Measurements from ENCODE around the gene LUM.
A peak's percentile ranks its signal among the peaks of the same experiment; 100 is the strongest.
"Not testable (repeated sequence)": the region's sequence is repeated elsewhere in the genome, so short reads cannot be mapped to it uniquely, and the experiment has no call there.

Gene LUM

DNA sequence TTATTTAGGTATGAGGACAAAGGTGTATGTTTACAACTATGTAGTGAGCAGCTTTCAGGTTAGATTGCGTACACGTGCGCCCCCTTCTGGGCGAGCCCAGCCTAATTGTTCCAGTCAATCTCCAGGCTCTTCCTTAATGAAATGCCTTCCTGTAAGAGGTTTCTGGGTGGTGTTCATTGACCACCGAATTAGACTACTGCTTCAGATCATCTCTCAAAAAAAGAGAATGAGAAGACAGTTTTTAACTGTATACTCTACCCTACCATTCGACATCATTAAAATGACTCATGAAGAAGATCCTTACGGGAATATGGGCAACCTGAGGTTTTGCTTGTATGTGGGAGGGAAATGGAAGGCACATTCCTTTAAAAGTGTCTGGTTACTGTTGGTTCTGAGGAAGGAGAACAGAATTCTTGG, 2.1 kb downstream of the LUM start:
- DNase-seq, result peak; percentile 22

DNA sequence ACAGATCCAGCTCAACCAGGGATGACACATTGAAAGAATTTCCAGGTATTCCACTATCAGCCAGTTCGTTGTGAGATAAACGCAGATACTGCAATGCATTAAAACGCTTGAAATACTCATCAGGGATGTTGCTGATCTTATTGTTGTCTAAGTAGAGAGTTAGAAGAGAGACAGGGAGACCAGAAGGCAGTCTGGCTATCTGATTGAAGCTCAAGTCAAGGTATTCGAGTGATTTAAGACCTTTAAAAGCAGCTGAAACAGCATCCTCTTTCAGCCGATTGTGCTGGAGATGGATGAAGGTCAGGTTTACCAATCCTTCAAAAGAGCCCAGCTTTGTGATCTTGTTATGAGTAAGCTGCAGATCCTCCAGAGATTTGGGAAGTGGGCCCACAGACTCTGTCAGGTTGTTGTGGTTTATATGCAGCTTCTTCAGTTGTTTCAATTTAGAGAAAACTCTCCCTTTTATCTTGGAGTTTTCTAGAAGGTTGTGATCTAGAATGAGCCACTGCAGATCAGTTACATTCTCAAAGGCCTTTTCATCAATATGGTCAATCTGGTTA, 3.0 kb downstream of the LUM start:
- no peak for DNase-seq

- DNase-seq, result no peak
Measured at GRCh38 chr12:91106283-91106682, 5.0 kb downstream of the LUM start.

DNA sequence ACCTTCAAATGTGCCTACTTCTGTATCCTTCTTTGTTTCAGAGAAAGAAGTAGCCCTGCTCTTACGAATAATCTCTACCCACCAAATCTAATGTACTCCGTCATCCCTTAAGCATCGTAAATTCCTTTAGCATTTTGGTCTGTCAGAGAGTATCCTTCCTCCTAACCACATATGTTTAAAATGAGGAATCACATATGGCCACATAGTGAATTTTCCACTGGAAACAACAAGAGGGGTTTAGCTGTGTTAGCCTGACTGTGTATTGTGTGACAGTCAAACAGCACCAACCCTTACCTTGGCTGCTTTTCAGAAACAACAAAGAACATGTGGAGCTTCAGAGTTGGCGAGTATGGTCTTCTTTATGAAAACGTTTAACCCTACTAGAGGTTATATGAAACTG, 5.5 kb downstream of the LUM start:
- no peak for DNase-seq

DNA sequence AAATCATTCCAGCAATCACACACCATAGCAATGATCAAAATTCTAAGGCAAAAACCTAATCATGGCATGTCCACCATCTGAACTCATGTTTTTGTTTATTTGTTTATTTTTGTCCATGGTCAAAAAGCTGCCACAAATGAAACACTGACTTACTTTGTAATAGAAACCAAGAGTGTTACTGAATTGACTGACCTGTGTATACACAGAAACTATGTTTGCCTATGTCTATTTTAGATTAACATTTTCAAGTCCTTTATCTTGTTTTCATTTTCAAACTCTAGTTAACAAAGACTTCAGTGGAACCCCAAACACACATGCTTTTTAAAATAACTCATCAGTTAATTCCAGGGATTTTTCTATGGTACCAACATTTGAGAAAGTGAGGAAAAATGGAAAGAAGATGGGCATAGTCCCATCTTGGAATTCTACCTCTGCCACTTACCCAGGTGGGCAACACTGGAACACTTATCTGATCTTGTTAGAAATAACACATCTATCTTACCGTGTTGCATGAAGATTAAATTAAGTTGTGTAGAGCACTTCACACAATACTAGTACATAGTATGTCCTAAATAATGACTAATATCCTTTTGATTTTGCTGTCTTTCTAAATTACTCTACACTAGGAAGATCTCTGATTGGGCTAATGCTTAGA, 6.4 kb downstream of the LUM start:
- no peak for DNase-seq

DNA sequence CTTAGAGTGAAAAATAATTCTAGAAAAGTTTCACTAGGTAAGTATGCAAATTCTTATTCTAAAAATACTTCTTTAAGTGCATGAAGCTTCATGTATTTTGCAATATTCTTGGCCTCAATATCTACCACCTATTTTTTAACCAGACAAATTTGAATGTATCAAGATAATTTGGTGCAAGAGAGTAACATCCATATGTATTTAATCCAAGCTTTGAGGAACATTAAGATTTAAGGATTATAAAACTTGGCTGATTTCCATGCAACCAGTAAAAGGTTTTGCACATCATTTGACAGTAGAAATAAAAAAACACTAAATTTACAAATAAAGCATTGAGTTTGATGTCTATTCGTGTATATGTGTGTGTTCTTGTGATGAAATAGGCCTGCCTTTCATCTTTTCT, 7.7 kb downstream of the LUM start:
- no peak for DNase-seq

- DNase-seq, result no peak
Measured at GRCh38 chr12:91103101-91103500, 8.2 kb downstream of the LUM start.

- no peak for DNase-seq
Measured at GRCh38 chr12:91100906-91101305, 10.4 kb downstream of the LUM start.

DNA sequence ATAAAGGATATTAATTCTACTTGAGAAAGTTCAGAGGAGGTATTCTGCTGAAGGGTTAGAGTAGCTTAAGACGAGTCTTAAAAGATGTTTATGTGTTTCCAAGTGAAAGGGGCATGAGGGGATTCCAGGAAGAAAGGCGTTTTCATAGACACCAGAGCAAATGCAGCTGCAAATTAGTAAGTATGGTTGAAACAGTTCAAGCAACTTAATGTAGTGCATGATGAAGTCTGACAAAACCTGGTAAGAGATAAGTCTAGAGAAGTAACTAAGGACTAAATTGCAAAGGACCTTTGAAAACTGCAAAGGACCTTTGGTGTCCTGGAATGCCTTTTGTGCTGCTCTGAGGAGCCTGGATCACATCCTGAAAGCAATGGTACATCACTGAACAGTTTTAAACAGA, 11.5 kb downstream of the LUM start:
- no peak for DNase-seq

- DNase-seq, result no peak
Measured at GRCh38 chr12:91099341-91099740, 12.0 kb downstream of the LUM start.

- no peak for DNase-seq
Measured at GRCh38 chr12:91098941-91099340, 12.4 kb downstream of the LUM start.

DNA sequence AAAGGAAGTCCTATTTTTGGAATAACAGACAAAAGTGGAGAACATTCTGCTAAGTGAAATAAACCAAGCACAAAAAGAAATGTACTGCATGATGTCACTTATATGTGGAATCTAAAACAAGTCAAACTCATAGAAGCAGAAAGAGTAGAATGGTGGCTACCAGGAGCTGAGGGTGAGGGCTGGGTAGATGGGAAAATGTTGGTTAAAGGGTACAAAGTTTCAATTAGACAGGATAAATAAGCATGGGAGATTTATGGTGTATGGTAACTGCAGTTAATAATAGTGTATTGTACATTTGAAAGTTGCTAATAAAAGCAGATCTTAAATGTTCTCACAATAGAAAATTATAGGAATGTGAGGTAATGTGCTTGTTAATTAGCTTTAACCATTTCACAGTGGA, 12.8 kb downstream of the LUM start:
- DNase-seq, result no peak

DNA sequence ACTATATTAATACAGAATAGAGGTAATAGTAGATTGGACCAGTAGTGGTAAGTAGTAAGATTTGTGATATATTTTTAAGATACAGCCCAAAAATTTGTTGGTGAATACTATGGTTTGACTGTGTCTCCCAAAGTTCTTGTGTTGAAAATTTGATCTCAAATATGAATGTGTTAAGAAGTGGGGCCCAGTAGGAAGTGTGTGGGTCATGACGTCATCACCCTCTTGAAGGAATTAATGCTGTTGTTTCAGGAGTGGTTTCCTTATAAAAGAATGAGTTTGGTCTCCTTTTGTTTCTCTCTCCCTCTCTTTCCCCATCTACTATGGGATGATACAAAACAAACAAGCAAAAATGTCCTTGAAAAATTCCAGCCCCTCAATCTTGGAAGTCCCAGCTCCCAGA, 16.3 kb downstream of the LUM start:
- no peak for DNase-seq

DNA sequence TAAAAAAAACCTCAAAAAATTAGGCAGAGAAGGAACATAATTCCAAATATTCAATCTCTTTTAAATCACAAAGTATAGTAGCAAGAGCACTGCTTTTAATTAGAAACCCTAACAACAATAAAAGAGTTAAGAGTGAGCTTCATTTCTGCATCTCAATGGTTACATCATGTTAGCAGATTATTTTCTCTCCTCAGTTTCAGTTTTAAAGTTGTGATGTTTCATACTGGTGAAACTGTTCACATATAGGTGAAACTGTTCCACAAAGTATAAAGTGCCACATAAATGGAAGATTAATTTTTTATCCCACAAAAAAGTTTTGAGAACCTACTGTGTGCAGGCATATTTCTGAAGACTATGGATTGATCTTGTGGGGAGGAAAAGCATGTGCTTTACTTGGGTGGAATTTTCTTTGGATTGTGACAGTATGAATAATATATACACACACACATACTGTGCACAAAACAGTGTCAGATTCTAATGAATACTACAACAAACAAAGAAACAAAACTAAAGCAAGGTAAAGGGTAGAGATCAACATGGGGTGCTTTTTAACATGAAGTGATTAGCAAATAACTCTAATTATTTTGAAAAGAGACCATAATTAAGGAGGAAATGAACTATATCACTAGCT, 17.1 kb downstream of the LUM start:
- DNase-seq, result no peak

- DNase-seq, result no peak
Measured at GRCh38 chr12:91093341-91093740, 18.0 kb downstream of the LUM start.

GRCh38 chr12:91091916-91092715, 19.2 kb downstream of the LUM start:
- DNase-seq, result no peak

- not testable (repeated sequence) for DNase-seq
Measured at GRCh38 chr12:91089953-91090352, 21.3 kb downstream of the LUM start.

GRCh38 chr12:91080041-91080440, 31.3 kb downstream of the LUM start:
- DNase-seq, result no peak

GRCh38 chr12:91078501-91078900, 32.8 kb downstream of the LUM start:
- no peak for DNase-seq

- DNase-seq, result no peak
Measured at GRCh38 chr12:91077228-91077954, 33.9 kb downstream of the LUM start.

DNA sequence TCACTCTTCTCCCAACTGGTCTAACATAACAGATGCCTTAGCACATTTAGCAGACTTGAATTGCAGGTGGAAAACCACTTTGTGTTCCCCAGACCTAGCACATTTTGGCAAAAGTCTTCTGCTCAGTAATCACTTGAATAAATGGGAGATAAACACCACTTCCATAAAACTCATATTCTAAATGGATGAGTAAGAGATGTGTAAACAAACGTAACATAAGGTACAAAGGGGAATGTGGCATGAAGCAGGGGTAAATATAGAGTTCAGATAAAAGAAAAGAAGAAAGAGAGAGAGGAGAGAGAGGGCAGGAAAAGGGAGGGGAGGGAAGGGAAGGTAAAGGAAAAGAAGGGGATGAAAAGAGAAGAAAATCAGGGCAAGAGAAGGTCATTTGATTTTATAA, 36.4 kb downstream of the LUM start:
- no peak for DNase-seq

- no peak for DNase-seq
Measured at GRCh38 chr12:91074154-91074709, 37.1 kb downstream of the LUM start.

- DNase-seq, result no peak
Measured at GRCh38 chr12:91073426-91073825, 37.9 kb downstream of the LUM start.
